ENCODE data around the gene CRB1.
A peak's percentile ranks its signal among the peaks of the same experiment; 100 is the strongest.

The CRB1 gene

GRCh38 chr1:197250616-197251015 lies 17.4 kb upstream of the CRB1 start:
- TF ChIP-seq Cebpa-rat (IDR thresholded peaks at IDR 0.05) = no peak
- Histone ChIP-seq H3K9me3 (replicated peaks in 1 of 11) (no peaks in the 10 kb centered on the region), H4K20me1 (no peaks in the 10 kb centered on the region), H3K4me2 (no peak overlapping the region), H3K9ac (no peak overlapping the region), H3K36me3 (no peaks in the 10 kb centered on the region), H3K4me3 (no peak overlapping the region), H3K27me3 (no peaks in the 10 kb centered on the region), H3K27ac (no peak overlapping the region), H3K4me1 (peaks cover 0 to 7% (median 0%) of the 10 kb centered on the region in 10 experiments; a peak in 5 of 20 replicates)

- H3K4me1 ChIP-seq = no peaks in the 10 kb centered on the region
- H3K4me2 ChIP-seq = no peak overlapping the region
- no peak overlapping the region for H3K4me3 ChIP-seq
- H4K20me1 ChIP-seq = no peaks in the 10 kb centered on the region
- no peaks in the 10 kb centered on the region for H3K9me3 ChIP-seq (replicated peaks in 1 of 11)
- H3K27me3 ChIP-seq = no peaks in the 10 kb centered on the region
- no peak for TF ChIP-seq Cebpa-rat (IDR thresholded peaks at IDR 0.05)
- H3K36me3 ChIP-seq = no peaks in the 10 kb centered on the region
- no peak overlapping the region for H3K27ac ChIP-seq
- H3K9ac ChIP-seq = no peak overlapping the region
Observed at GRCh38 chr1:197252973-197253372, 15.1 kb upstream of the CRB1 start.

- no peaks in the 10 kb centered on the region for H3K4me1 ChIP-seq
- H3K9ac ChIP-seq = no peak overlapping the region
- H3K9me3 ChIP-seq (replicated peaks in 1 of 11) = no peaks in the 10 kb centered on the region
- no peak overlapping the region for H3K27ac ChIP-seq
- no peak overlapping the region for H3K4me2 ChIP-seq
- no peaks in the 10 kb centered on the region for H3K36me3 ChIP-seq
- no peaks in the 10 kb centered on the region for H4K20me1 ChIP-seq
- no peak overlapping the region for H3K4me3 ChIP-seq
- no peak for TF ChIP-seq Cebpa-rat (IDR thresholded peaks at IDR 0.05)
- H3K27me3 ChIP-seq = no peaks in the 10 kb centered on the region
Observed at GRCh38 chr1:197254866-197255265, 13.2 kb upstream of the CRB1 start.

GRCh38 chr1:197264936-197265567 lies 3.0 kb upstream of the CRB1 start:
- Histone ChIP-seq H3K27me3 (no peaks in the 10 kb centered on the region), H3K4me3 (no peak overlapping the region), H3K4me1 (no peaks in the 10 kb centered on the region), H3K36me3 (no peaks in the 10 kb centered on the region), H3K9me3 (replicated peaks in 1 of 11) (no peaks in the 10 kb centered on the region), H3K4me2 (no peak overlapping the region), H3K9ac (no peak overlapping the region), H3K27ac (no peak overlapping the region), H4K20me1 (no peaks in the 10 kb centered on the region)
- no peak for TF ChIP-seq Cebpa-rat (IDR thresholded peaks at IDR 0.05)

GRCh38 chr1:197269053-197269452 lies 1.0 kb downstream of the CRB1 start:
- Histone ChIP-seq H3K27me3 (no peaks in the 10 kb centered on the region), H3K9ac (no peak overlapping the region), H3K4me2 (no peak overlapping the region), H3K4me3 (no peak overlapping the region), H3K36me3 (no peaks in the 10 kb centered on the region), H4K20me1 (no peaks in the 10 kb centered on the region), H3K9me3 (replicated peaks in 1 of 11) (no peaks in the 10 kb centered on the region), H3K4me1 (no peaks in the 10 kb centered on the region), H3K27ac (no peak overlapping the region)
- TF ChIP-seq Cebpa-rat (IDR thresholded peaks at IDR 0.05) = no peak

- Histone ChIP-seq H3K36me3 (no peaks in the 10 kb centered on the region), H3K4me1 (no peaks in the 10 kb centered on the region), H3K9ac (no peak overlapping the region), H3K27me3 (no peaks in the 10 kb centered on the region), H3K4me2 (no peak overlapping the region), H3K27ac (no peak overlapping the region), H3K4me3 (no peak overlapping the region), H4K20me1 (no peaks in the 10 kb centered on the region), H3K9me3 (replicated peaks in 1 of 11) (no peaks in the 10 kb centered on the region)
- no peak for TF ChIP-seq Cebpa-rat (IDR thresholded peaks at IDR 0.05)
Observed at GRCh38 chr1:197272791-197273190, 4.7 kb downstream of the CRB1 start.

- Histone ChIP-seq H3K27me3 (no peaks in the 10 kb centered on the region), H3K9me3 (replicated peaks in 1 of 11) (no peaks in the 10 kb centered on the region), H3K36me3 (no peaks in the 10 kb centered on the region), H3K27ac (no peak overlapping the region), H3K4me3 (no peak overlapping the region), H4K20me1 (no peaks in the 10 kb centered on the region), H3K9ac (no peak overlapping the region), H3K4me1 (no peaks in the 10 kb centered on the region), H3K4me2 (no peak overlapping the region)
- no peak for TF ChIP-seq Cebpa-rat (IDR thresholded peaks at IDR 0.05)
Observed at GRCh38 chr1:197277166-197277565, 9.1 kb downstream of the CRB1 start.

GRCh38 chr1:197284325-197284724 lies 16.3 kb downstream of the CRB1 start:
- H3K27ac ChIP-seq = no peak overlapping the region
- no peaks in the 10 kb centered on the region for H3K36me3 ChIP-seq
- no peak for TF ChIP-seq Cebpa-rat (IDR thresholded peaks at IDR 0.05)
- H4K20me1 ChIP-seq = no peaks in the 10 kb centered on the region
- H3K4me3 ChIP-seq = no peak overlapping the region
- H3K9ac ChIP-seq = no peak overlapping the region
- H3K27me3 ChIP-seq = no peaks in the 10 kb centered on the region
- H3K9me3 ChIP-seq (replicated peaks in 1 of 11) = no peaks in the 10 kb centered on the region
- no peak overlapping the region for H3K4me2 ChIP-seq
- H3K4me1 ChIP-seq = peaks cover 0 to 9% (median 0%) of the 10 kb centered on the region in 10 experiments; a peak in 7 of 20 replicates

- peak overlapping the region in 3 of 11 experiments; percentile 29 to 38 (median 33); a peak in 4 of 22 replicates for H3K4me2 ChIP-seq
- H3K9ac ChIP-seq = no peak overlapping the region
- no peaks in the 10 kb centered on the region for H3K27me3 ChIP-seq
- no peaks in the 10 kb centered on the region for H3K36me3 ChIP-seq
- H3K4me3 ChIP-seq = no peak overlapping the region
- peaks cover 0 to 9% (median 0%) of the 10 kb centered on the region in 10 experiments; a peak in 7 of 20 replicates for H3K4me1 ChIP-seq
- TF ChIP-seq Cebpa-rat (IDR thresholded peaks at IDR 0.05) = no peak
- no peaks in the 10 kb centered on the region for H4K20me1 ChIP-seq
- no peaks in the 10 kb centered on the region for H3K9me3 ChIP-seq (replicated peaks in 1 of 11)
- no peak overlapping the region for H3K27ac ChIP-seq
Observed at GRCh38 chr1:197284966-197285365, 16.9 kb downstream of the CRB1 start.

GRCh38 chr1:197285526-197286205 lies 17.6 kb downstream of the CRB1 start:
- no peak overlapping the region for H3K4me3 ChIP-seq
- H3K27ac ChIP-seq = no peak overlapping the region
- H3K9me3 ChIP-seq (replicated peaks in 1 of 11) = no peaks in the 10 kb centered on the region
- peak overlapping the region in 3 of 11 experiments; percentile 29 to 38 (median 33); a peak in 2 of 22 replicates for H3K4me2 ChIP-seq
- H4K20me1 ChIP-seq = no peaks in the 10 kb centered on the region
- H3K27me3 ChIP-seq = no peaks in the 10 kb centered on the region
- no peaks in the 10 kb centered on the region for H3K36me3 ChIP-seq
- H3K4me1 ChIP-seq = peaks cover 0 to 15% (median 0%) of the 10 kb centered on the region in 10 experiments; a peak in 7 of 20 replicates
- no peak overlapping the region for H3K9ac ChIP-seq
- no peak for TF ChIP-seq Cebpa-rat (IDR thresholded peaks at IDR 0.05)
